Mesenteric fat pad (tissue), 1 donor: ENCODE measurements around the gene ETV3L. TPM values are rescaled to one million over a fixed set of nuclear protein-coding genes. Genes with fewer than 3 reads are reported as not detected.

Experiments
- DNase-seq: peaks from one replicate; pipeline ENCODE4 v3.0.0-alpha.2; 2020; ENCODE audit warnings: low spot score
- total RNA-seq: library from RNA; stranded (reverse); fragmentation: NEBNext Ultra II Directional; extraction: Animal tissue kit (Norgen Biotek cat#: 25700); gene quantifications from one replicate; pipeline ENCODE4 v1.2.1, GENCODE V29; 2021
- donor health status: DM: yes; HTN: yes; CAD: no.

The ETV3L gene
- total RNA-seq, 1 donor from 2014 or later, result not detected

DNA sequence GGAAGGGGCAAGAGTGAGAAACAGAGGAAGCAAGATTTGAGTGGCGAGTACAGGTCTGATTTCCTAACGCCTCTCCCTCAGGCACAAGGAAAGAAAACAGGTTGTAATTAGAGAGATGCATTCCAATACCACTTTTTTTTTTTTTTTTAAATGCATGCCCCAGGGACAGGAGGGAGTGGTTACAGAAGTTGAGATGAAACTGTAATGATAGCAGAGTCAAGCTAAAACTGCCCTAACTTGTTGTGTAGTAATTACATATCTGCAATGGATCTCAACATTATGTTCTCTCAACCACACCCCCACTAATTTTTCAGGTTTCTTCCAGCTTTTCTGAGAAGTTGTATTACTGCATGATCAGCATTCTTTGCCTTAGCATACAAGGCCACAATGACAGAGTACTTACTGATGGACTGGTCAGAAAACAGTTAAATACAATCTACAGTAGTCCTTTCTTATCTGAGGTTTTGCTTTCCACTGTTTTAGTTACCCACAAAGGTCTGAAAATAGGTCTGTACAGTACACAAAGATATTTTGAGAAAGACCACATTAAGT is 33.1 kb upstream of the ETV3L start:
- no peak for DNase-seq

DNA sequence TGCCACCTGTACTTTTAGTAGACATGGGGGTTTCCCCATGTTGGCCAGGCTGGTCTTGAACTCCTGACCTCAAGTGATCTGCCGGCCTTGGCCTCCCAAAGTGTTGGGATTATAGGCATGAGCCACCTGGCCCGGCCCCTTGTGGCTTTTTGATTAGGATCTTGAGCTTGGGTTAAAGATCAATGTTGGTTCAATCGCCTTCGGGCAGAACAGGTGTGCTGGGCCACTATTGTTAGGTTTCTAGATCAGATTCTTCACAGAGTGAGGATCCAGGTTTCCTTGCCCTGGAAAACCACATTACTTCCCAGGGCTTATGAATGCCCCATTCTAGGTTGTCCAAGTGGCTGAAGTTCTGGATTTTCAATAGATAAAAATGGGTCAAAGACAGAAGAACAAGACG is 32.5 kb upstream of the ETV3L start:
- no peak for DNase-seq

DNA sequence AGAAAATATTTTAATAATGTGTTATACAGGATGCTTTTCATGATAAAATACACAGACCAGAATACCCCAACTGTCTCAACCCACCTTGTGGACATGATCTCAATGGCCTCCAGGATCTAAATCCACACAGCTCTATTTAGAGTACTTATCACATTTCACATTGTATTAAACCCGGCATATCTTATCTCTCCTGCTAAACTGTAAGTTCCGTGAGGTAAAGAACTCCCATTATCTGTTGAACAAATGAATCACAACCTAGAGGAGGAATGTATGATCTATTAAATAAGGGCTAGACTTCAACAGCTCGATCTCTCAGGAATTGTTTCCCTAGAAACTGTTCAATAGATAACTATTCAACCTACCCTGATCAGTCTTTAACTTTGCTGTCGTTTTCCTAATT is 31.7 kb upstream of the ETV3L start:
- DNase-seq, result no peak

DNA sequence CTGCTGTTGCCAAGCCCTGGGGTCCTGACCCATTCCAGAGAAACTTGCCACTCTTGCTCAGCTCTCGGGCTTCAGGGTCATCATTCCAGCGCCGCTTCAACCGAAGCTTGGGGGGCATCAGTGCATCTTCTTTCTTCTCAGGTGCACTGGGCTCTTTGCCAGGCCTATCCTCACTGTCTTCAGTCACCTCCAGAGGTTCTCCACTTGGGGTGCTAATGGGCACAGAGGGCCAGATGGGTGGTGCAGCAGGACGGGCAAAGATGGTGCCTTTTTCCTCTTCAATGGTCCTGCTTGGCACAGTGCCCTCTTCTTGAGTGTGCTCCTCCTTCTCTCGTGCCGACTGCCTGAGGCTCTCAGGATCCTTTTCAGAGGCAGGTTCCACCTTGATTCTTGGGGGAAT is 25.2 kb upstream of the ETV3L start:
- no peak for DNase-seq

DNA sequence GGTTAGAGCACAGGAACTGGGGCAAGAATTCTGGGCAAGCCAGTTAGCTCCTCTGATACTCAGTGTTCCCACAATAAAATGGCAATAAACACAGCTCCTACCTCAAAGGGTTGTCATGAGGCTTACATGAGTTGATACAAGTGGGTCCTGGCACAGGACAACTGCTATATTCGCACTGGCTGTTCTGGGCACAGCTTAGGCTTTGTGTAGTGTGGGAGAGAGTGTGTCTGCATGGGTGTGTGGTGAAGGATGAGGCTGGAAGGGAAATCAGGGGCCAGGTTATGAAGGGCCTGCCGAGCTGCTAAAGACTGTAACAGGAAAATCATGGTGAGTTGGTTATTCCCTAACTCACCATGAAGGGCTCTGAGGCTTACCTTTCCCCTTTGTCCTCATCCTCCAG is 19.8 kb upstream of the ETV3L start:
- DNase-seq, result no peak

DNA sequence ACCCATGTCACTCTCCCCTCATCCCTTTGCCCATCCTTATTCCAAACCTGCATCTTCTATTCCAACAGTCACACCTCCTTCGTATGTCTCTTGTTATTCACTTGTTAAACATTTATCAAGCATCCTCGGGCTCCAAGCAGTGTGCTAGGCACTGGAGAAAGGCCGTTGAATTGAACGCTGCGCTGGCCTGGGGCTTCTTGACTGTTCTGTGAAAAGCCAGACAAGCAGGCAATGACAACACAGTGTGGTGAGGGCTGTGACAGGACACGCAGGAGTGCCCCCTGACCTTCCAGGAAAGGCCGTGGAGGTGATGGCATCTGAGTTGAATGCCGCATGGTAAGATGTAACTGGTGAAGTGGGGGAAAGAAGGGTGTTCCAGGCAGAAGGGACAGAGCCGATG is 19.4 kb upstream of the ETV3L start:
- DNase-seq, result peak; percentile 60

DNA sequence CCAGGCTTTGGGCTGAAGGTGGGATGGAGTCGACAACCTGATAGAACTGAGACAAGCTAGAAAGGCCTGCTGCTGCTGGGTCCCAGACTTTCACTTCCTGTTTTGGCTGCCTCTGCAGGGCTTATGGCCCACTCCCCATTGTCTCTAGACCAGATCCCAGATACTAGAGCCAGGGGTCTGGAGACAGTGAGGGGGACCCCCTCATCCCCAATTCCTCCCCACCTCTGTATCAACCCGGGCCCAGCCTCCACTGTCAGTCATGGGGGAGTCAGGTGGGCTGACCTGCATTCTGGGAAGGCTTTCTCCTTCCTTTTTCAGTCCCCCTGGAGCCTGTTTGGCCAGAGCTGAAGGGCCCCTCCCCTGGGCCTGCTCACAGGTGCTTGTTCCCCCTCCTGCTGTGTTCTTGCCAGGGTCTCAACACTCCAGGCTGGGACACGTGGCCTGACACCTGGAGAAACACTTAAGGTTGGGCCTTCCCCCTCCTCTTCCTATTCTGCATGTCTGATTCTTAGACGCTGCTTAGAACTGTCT is 18.0 kb upstream of the ETV3L start:
- peak; percentile 68 for DNase-seq

DNA sequence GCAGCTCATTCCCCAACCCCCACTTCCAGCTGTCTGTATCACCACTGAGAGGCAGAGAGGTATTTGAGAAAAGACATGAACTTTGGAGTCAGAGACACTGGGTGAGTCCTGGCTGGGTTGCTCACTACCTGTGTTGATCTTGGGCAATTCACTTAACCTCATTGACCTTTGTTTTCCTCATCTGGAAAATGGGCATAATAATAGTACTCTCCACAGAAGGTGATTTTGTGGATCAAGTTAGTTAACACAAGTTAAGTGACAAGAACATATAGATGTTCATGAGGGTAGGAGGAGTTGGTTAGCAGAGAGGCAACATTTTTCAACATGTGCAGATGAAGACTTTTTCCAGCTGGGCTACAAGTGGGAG is 17.1 kb upstream of the ETV3L start:
- DNase-seq, result no peak

DNA sequence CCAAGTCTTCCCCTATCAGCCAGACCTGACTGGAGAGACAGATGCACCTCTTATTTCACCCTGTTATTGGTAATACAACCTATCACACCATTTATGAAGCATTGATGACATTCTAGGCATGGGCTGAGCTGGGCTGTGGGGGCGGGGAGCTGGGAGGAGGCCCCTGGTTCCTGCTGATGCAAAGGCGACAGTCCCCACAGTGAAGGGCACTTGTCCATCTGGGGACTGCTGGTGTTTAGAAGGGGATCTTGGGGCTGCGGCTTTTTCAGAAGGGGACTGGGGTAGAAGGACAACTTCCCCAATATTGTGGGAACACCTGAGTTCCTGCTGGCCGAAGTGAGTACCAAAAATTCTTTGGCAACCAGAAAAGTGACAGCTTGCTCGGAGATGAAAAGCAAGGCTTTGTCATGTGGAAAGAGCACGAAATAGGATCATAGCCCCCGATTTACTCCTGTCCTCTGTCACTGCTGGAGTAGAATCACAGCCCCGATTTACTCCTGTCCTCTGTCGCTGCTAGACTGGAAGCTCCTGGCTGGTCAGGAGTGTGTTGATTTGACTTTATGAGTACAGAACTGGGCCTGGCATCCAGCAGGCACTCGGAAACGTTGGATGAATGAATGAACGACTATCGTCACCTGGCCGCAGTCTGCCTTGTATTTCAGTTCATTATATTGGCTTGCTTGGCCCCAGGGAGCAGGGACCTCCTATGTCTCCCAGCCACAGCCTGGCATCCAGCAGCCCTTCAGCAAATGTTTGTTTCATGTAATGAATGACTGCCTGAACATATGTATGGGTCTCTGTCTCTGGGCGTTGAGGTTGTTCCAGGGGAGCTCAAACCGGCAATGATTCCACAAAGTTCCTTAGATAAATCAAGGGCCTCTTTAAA is 16.5 kb upstream of the ETV3L start:
- peak; percentile 57 for DNase-seq

DNA sequence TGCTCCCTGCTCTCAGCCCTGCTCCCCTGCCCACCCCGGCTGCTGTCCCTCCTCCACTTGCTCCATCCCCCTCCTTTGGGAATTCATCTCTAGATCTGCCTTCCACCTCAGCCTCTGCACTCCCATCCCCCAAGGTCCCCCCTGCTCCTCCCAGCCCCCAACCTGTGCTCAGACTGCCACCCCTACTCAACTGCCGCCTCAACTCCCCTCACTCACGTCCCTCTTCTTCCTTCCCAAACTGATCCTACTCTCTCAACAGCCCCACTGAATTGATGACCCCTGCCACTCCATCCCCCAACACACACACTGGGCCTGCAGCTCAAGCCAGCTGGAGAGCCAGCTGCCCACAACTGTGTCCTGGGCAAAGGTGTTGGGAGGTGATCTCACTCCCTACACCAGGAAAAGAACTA is 15.8 kb upstream of the ETV3L start:
- DNase-seq, result no peak

DNA sequence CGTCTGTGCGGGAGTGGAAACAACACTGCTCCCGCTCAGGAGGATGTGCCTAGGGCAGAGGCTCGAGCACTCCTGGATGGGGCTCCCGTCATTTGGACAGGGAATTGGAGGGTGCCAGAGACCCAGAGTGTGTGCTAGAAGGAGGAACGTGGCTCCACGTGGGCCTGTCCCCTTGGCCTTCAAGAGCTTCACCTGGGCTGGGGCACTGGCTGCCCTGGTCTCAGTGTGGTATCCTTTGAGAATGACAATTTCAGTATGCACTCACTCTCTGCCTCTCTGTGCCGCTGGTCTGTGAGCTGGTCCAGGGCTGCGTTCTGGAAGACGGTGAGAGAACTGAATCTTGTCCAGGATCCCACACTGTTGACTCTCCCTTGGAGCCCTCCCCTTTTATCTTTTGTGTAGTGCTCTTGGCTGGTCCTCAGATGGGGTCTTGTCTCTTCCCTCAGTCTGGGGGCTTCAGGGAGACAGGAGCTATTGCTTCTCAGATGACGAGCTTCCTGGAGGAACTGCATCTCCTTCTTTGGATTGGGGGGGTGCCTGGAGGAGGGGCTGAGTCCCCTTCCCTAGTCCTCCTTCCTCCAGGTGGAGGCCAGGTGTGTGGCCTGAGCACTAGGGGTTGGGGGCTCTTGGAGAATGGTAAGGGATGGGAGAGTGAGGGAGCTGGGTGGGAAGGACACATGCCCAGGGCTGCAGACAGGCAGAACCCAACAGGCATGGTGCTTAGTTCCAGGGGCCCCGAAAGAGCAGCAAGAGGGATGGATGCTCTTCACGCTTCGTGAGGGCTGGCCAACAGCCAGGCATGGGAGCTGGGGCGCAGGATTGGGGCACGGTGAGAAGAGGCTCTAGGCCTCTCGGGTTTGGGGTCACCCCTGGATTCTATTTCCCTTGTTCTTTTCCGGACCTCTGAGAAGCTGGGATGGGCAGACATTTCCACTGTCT is 14.8 kb upstream of the ETV3L start:
- peak; percentile 64 for DNase-seq

DNA sequence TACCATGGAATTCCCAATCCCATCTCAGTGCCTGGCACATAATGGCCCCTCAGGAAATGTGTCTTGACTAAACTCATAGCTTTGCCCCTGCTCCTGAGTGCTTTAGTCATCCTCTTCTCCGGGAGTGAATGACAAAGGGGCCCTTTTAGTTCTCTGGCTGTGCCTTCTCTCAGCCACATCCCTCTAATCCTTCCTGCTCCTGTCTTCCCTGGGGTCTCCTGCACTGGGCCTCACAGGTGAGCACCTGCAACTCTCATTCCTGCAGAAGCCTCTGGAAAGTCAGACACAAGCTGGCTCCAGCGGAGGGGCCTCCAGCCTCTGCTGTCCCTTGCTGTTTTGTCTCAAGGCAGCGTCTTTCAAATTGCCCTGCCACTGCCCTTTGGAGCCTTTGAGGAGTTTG is 14.0 kb upstream of the ETV3L start:
- DNase-seq, result no peak

DNA sequence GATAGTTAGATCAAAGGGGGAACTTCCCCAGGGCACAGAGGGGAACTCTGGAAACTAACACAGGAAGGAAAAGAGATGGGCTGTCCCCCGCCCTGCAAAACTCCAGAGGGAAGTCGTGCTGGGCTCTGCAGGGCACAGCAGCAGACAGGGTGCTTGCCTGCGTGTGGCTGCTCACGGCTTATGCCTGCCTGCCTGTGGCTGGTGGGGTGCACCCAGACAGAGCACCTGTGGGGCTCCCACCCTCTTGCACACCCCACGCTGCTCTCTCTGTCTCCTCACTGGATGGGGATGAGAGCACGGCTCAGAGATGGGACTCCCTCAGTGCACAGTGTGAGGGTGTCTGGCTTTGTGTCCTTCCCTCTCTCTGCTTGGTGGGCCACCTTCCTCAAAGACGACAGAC is 13.5 kb upstream of the ETV3L start:
- DNase-seq, result peak; percentile 51

DNA sequence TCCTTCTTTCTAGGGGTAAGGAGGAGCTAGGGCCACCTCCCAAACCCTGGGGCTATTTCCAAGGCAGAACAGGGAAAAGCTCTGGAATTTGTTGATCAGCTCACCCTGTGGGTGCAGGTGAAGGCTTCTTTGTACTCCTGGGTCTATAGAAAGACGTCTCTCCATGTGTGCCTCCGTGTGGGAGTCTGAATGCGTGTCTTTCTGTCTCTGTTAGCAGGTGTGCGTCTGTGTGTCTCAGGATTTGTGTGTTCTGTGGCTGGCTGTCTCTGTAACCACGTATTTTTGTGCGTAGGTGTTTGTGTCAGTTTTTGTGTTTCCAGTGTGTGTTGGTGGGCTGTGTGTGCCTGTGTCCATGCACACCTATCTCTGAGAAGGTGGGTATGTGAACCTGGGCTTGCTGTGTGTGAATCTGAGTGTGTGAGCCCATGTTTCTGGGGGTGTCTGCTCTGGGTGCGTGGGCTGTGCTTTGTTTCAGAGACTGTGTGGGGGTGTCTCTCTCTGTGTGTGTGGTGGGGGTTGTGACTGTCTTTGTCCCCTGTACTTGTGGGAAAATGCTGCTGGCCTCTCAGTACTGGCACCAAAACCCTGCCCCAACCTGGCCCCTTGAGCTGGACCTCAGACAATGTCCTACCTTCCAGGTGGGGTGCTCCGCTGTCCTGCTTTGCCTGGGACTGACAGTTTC is 12.7 kb upstream of the ETV3L start:
- peak; percentile 53 for DNase-seq

DNA sequence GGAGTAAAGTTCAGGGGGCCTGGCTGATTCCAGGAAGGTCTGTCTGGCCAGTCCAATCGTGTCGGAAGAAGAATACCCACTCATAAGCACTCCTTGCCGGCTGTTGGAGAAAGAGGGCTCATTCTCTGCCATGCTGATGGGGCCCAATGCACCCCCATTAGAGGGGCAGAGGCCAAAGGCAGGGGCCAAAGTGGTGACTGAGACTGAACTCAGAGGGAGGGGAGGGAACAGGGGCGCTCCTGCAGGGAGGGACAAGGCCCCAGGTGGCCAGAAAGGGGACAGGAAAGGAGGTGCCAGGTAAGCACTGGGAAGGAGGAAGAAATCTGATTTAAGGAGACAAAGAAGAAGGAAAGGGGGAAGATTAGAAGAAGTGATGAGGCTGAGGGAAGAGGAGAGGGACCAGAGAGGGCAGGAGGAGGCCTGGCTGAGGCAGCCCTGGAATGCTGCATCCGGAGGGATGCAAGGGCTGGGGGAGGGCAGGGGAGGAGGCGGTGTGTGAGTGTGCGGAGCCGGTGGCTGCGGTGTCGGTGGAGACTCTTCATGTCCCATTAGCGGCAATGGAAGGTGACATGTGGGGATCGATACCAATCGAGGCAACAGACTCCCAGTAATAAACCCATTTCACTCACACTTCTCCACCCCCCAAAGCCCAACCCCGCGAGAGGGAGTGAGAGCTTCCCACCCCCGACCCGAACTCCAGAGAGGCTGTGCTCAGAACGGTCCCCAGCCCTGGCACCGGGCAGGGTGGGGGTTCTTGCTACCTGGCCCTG is 12.0 kb upstream of the ETV3L start:
- peak; percentile 68 for DNase-seq

DNA sequence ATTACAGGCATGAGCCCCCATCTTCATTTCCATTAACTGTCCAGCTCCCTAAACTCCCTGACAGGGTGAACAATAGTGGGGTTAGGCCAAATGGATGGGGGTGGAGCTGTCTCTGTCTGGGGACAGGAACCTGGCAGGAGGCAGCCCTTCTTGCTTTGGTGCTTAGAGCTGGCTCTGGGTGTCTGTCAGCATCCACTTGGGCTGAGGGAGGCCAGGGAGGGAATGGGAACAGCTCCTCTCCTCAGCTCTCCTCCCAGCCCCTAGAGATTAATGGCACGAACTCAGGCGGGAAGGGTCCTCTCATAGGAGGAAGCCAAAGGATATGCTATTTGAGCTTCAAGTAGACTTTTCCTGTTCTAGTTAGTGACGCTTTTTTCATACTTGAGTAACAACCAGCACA is 11.1 kb upstream of the ETV3L start:
- peak; percentile 82 for DNase-seq

DNA sequence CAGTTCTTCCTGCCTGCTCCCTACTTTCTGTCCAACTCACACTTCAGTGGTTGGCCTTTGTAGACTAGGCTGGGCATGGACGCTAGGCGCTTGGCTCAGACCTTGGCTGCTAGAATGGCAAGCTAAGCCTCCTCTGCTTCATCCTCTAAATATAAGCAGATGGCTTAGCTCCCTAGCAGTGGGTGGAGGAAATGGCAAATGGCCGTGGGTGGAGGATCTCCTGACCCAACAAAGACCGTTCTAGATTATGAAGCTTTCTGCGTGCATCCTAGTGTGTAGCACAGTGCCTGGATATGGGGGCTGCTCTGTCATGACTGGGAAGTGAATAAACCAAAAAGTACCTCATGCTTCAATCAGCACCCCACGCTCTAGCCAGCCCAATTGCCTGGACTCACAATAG is 10.4 kb upstream of the ETV3L start:
- DNase-seq, result no peak

DNA sequence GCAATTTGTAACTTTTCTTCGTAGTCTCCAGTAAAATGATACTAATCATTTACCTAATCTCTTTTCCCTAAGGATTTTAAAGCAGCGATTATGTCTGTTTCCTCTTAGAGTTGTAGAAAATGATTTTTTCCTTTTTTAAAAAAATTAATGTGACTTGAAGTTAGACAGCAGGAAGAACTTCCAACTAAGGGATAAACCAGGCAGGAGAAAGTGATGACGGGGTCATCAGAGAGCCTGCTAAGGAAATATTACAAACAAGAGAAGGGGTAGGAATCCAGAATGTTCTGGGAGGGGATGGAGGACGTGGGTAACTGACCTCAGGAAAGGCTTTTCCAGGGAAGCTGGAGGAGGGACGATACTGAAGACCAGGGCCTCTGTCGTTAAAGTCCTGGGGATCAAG is 8.8 kb upstream of the ETV3L start:
- no peak for DNase-seq

DNA sequence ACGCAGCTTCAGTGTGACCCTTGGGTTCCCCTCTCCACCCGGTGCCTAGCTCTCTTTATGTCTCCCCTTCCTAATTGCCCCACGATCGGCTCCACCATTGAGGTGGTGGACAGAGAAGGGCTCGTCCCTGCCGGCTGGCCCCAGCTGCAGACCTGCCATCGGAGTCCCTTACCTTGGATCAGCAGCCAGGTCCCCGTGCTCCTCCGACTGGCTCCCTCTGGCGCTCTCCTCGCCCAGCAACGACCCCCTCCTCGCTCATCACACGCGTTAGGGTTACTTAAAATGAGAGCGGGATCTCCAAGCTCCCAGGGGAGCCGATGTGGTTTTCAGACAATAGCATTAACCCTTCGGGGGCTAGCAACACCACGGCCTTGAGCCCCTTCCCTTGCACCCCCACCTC is 8.1 kb upstream of the ETV3L start:
- peak; percentile 69 for DNase-seq

DNA sequence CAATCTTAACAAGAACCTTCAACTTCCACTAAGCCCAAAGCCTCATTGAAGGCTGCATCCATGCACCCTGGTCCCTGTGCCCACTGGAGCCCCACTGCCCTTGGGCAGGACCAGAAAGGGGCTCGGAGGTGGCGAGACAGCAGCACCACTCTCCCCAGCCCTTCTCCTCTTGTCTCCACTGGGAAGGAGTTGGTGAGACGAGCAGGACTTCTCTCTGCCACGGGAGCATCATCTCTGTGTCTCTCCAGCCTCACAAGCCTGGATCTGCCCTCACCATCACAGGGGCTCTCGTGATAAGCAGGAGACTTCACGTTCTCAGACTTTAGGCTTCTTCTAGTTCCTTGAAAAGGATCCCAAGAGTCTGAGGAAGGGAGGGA is 7.2 kb upstream of the ETV3L start:
- DNase-seq, result peak; percentile 65
